Thyroid gland (tissue), 4 donors: ENCODE measurements around the gene CCAR1. TPM values are rescaled to one million over a fixed set of nuclear protein-coding genes. Genes with fewer than 3 reads are reported as not detected.
"Not testable (repeated sequence)": the region's sequence is repeated elsewhere in the genome, so short reads cannot be mapped to it uniquely, and the experiment has no call there.

Source experiments
- DNase-seq, 2 donors: peaks; one replicate each; pipeline ENCODE4 v3.0.0-alpha.2; 2019
- H3K27ac ChIP-seq, 3 donors: fragments of 200-600 bp; sonication (generic); 1 replicate in 2 of 3; 2 replicates in 1 of 3; pipeline ENCODE4 v1.5.1; 2016 to 2019; ENCODE audit warnings: mild to moderate bottlenecking in 1 of 3, moderate library complexity in 1 of 3
- H3K27me3 ChIP-seq: fragments of 200-600 bp; sonication (generic); one replicate; pipeline ENCODE4 v1.5.1; 2019
- H3K36me3 ChIP-seq, 2 donors: fragments of 200-600 bp; sonication (generic); one replicate each; pipeline ENCODE4 v1.5.1; 2016 to 2019
- H3K4me1 ChIP-seq, 2 donors: fragments of 200-600 bp; sonication (generic); one replicate each; pipeline ENCODE4 v1.5.1; 2017 to 2019
- H3K4me3 ChIP-seq, 3 donors: fragments of 200-600 bp; sonication (generic); replicated peaks in 1 of 3; 1 replicate in 2 of 3; 2 replicates in 1 of 3; pipeline ENCODE4 v1.5.1; 2016; ENCODE audit warnings: mild to moderate bottlenecking in 1 of 3
- H3K9me3 ChIP-seq: fragments of 200-600 bp; sonication (generic); one replicate; pipeline ENCODE4 v1.5.1; 2017
- POLR2A ChIP-seq, 2 donors: fragments of 450-650 bp; IDR thresholded peaks; one replicate each; pipeline ENCODE4 v1.6.1; 2017; ENCODE audit warnings: antibody characterized with exemption in 2 of 2, mild to moderate bottlenecking in 2 of 2, moderate library complexity in 1 of 2
- WGBS, 2 donors: methylation state at CpG; one replicate each; pipeline ENCODE4 v1.1.5; 2017; 5-methylcytosine and 5-hydroxymethylcytosine counted together
- intact Hi-C: fragments of 100-400 bp; cut with DNase I; formaldehyde crosslinking; loops from one replicate; pipeline ENCODE4 v1.15.1; 2023
- total RNA-seq, 4 donors: library from RNA; depleted of rRNA; stranded (reverse); fragments of >200 nt; gene quantifications; one replicate each; pipeline ENCODE4 v1.2.3, GENCODE V29; 2016
- TF ChIP-seq, protein P1 (sequence below), 6 experiments: fragments of 200-600 bp in 3 of 6; fragments of 450-650 bp in 3 of 6; sonication (generic) in 3 of 6; IDR thresholded peaks; one replicate each; pipeline ENCODE4 v1.5.1; 2016 to 2019; ENCODE audit warnings: antibody characterized with exemption in 6 of 6, mild to moderate bottlenecking in 2 of 6, inconsistent platforms in 1 of 6, moderate library complexity in 1 of 6

CCAR1 gene
- total RNA-seq, 4 donors from 2014 or later: 65.6 to 95.3 (median 74.2) TPM

DNA sequence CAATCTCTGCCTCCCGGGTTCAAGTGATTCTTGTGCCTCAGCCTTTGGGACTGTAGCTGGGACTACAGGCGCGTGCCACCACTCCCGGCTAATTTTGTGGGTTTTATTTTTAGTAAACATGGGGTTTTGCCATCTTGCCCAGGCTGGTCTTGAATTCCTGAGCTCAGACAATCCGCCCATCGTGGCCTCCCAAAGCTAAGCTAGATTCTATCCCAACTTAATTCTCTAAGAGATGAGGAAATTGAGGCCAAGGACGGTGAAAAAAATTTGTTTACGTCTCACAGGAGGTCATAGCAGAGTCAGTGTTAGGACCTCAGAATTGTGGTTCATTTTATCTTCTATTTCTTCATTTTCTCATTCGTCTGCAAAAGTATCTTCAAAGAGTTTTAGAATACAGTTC, 6.1 kb downstream of the CCAR1 start:
- 94 to 95% methylated on average over 9 of the region's 9 CpGs for WGBS, 2 donors
- no peak for TF ChIP-seq POLR2A (IDR thresholded peaks at IDR 0.05)
- TF ChIP-seq, protein P1, sequence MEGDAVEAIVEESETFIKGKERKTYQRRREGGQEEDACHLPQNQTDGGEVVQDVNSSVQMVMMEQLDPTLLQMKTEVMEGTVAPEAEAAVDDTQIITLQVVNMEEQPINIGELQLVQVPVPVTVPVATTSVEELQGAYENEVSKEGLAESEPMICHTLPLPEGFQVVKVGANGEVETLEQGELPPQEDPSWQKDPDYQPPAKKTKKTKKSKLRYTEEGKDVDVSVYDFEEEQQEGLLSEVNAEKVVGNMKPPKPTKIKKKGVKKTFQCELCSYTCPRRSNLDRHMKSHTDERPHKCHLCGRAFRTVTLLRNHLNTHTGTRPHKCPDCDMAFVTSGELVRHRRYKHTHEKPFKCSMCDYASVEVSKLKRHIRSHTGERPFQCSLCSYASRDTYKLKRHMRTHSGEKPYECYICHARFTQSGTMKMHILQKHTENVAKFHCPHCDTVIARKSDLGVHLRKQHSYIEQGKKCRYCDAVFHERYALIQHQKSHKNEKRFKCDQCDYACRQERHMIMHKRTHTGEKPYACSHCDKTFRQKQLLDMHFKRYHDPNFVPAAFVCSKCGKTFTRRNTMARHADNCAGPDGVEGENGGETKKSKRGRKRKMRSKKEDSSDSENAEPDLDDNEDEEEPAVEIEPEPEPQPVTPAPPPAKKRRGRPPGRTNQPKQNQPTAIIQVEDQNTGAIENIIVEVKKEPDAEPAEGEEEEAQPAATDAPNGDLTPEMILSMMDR (IDR thresholded peaks at IDR 0.05): no peak
- intact Hi-C loops: no loop called here
- Histone ChIP-seq H3K9me3 (no peaks in the 10 kb centered on the region), H3K27me3 (no peaks in the 10 kb centered on the region), H3K4me3 (no peak overlapping the region), H3K36me3 (peaks cover 16 to 23% of the 10 kb centered on the region in 2 donors), H3K27ac (no peak overlapping the region), H3K4me1 (peaks cover 4 to 8% of the 10 kb centered on the region in 2 donors)
- no peak for DNase-seq

DNA sequence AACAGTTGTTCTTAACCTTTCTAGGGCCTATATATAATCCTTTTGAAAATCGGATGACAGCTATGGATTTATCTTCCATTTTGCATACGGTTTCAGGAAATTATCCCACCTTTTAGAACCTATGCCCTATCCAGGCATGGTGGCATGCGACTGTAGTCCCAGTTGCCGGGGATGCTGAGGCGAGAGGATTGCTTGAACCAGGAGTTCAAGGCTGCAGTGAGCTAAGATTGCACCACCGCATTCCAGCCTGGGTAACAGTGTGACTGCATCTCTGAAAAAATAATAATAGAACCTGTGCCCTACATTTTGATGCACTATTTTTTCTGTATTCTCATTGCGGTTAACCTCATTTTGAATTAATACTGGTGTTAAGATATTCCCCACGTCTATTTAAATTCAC, 11.6 kb downstream of the CCAR1 start:
- 96 to 98% methylated on average over 8 of the region's 8 CpGs for WGBS, 2 donors
- Histone ChIP-seq H3K36me3 (peaks cover 28 to 35% of the 10 kb centered on the region in 2 donors), H3K27me3 (no peaks in the 10 kb centered on the region), H3K4me1 (no peaks in the 10 kb centered on the region), H3K4me3 (no peak overlapping the region), H3K27ac (no peak overlapping the region), H3K9me3 (no peaks in the 10 kb centered on the region)
- TF ChIP-seq POLR2A (IDR thresholded peaks at IDR 0.05): no peak
- TF ChIP-seq, protein P1 (IDR thresholded peaks at IDR 0.05): no peak
- DNase-seq: no peak
- intact Hi-C loops: no loop called here

DNA sequence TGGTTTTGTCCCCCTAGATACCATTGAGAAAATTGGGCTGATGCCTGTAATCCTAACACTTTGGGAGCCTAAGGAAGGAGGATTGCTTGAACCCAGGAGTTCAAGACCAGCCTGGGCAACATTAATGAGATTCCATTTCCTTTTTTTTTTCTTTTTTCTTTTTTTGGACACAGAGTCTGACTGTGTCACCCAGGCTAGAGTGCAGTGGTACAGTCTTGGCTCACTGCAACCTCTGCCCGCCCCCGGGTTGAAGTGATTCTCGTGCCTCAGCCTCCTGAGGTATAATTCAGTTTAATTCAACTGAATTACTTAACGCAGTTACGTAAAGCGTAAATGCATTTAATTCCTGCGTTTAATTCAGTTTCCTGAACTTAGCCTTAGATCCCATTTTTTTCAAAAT, 13.3 kb downstream of the CCAR1 start:
- 94 to 97% methylated on average over 7 of the region's 7 CpGs for WGBS, 2 donors
- Histone ChIP-seq H3K36me3 (peaks cover 39 to 48% of the 10 kb centered on the region in 2 donors), H3K4me1 (no peaks in the 10 kb centered on the region), H3K27me3 (no peaks in the 10 kb centered on the region), H3K27ac (no peak overlapping the region), H3K4me3 (no peak overlapping the region), H3K9me3 (no peaks in the 10 kb centered on the region)
- intact Hi-C loops: no loop called here
- no peak for DNase-seq
- TF ChIP-seq, protein P1 (IDR thresholded peaks at IDR 0.05): no peak
- TF ChIP-seq POLR2A (IDR thresholded peaks at IDR 0.05): no peak

- H3K36me3 ChIP-seq: peaks cover 39 to 50% of the 10 kb centered on the region in 2 donors
- 78 to 85% methylated on average over 6 of the region's 6 CpGs for WGBS, 2 donors
- H3K27ac ChIP-seq: no peak overlapping the region
- no peaks in the 10 kb centered on the region for H3K27me3 ChIP-seq
- TF ChIP-seq, protein P1 (IDR thresholded peaks at IDR 0.05): no peak
- TF ChIP-seq POLR2A (IDR thresholded peaks at IDR 0.05): no peak
- intact Hi-C loops: no loop called here
- no peak for DNase-seq
- no peaks in the 10 kb centered on the region for H3K9me3 ChIP-seq
- H3K4me3 ChIP-seq: no peak overlapping the region
- no peaks in the 10 kb centered on the region for H3K4me1 ChIP-seq
These were observed 14.1 kb downstream of the CCAR1 start for GRCh38 chr10:68735119-68735518.

DNA sequence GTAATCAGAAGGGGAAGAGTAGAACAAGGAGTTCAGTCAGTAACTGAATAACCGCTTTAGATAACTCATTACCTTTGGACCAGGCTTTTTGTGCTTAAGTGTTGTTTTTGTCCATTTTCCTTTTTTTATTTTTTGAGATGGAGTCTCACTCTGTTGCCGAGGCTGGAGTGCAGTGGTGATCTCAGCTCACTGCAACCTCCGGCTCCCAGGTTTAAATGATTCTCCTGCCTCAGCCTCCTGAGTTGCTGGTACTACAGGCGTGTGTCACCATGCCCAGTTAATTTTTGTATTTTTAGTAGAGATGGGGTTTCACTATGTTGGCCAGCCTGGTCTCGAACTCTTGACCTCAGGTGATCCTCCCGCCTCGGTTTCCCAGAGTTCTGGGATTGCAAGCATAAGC, 14.7 kb downstream of the CCAR1 start:
- WGBS, 2 donors: 84 to 97% methylated on average over 7 of the region's 7 CpGs
- H3K27ac ChIP-seq, H3K4me3 ChIP-seq, H3K9me3 ChIP-seq, intact Hi-C loops, DNase-seq, H3K27me3 ChIP-seq, H3K4me1 ChIP-seq: not testable (repeated sequence)
- H3K36me3 ChIP-seq: peaks cover 44 to 47% of the 10 kb centered on the region in 2 donors

GRCh38 chr10:68740676-68741075, 19.6 kb downstream of the CCAR1 start:
- H3K4me3 ChIP-seq, H3K27me3 ChIP-seq, H3K27ac ChIP-seq, H3K9me3 ChIP-seq, DNase-seq, intact Hi-C loops, H3K4me1 ChIP-seq: not testable (repeated sequence)
- peaks cover 70 to 81% of the 10 kb centered on the region in 2 donors for H3K36me3 ChIP-seq
- WGBS, 2 donors: 93 to 98% methylated on average over 5 of the region's 5 CpGs
